HepG2 (cell line): ENCODE data around the gene MXD1. TPM values are rescaled to one million over a fixed set of nuclear protein-coding genes. Genes with fewer than 3 reads are reported as not detected.

Experiments used
- CEBPG ChIP-seq: IDR thresholded peaks from 2 replicates; pipeline ENCODE4 v1.6.1; 2016
- CENPBD1 ChIP-seq: sonication (generic); formaldehyde crosslinking; IDR thresholded peaks from 2 replicates; pipeline ENCODE4 v1.8.0; 2022; ENCODE audit warnings: missing genetic modification reagents, low read depth, mild to moderate bottlenecking, borderline replicate concordance
- E2F5 ChIP-seq: sonication (generic); formaldehyde crosslinking; conservative IDR thresholded peaks from 2 replicates; pipeline ENCODE4 v1.4.0; 2020; ENCODE audit warnings: missing genetic modification reagents
- ERF ChIP-seq: IDR thresholded peaks from 2 replicates; pipeline ENCODE4 v1.6.1; 2018; ENCODE audit warnings: missing biosample characterization, missing genetic modification reagents
- FOXK2 ChIP-seq: fragments of 450-650 bp; IDR thresholded peaks from 2 replicates; pipeline ENCODE4 v1.6.1; 2016
- GLI4 ChIP-seq: sonication (generic); formaldehyde crosslinking; IDR thresholded peaks from 2 replicates; pipeline ENCODE4 v1.5.1; 2020; ENCODE audit warnings: missing genetic modification reagents, mild to moderate bottlenecking, moderate library complexity, borderline replicate concordance
- HOMEZ ChIP-seq: IDR thresholded peaks from 2 replicates; pipeline ENCODE4 v1.6.1; 2016; ENCODE audit warnings: low read depth
- NR2F1 ChIP-seq, 2 experiments: fragments of 450-650 bp in 1 of 2; formaldehyde crosslinking in 1 of 2; IDR thresholded peaks; 2 replicates each; pipeline versions ENCODE4 v1.5.0 to v1.6.1; 2016 to 2020; ENCODE audit warnings: mild to moderate bottlenecking in 1 of 2, missing compliant biosample characterization in 1 of 2, missing genetic modification reagents in 1 of 2, moderate library complexity in 1 of 2
- PRPF4 ChIP-seq: fragments of 200-400 bp; formaldehyde crosslinking; IDR thresholded peaks from 2 replicates; pipeline ENCODE4 v1.6.1; 2016; ENCODE audit warnings: low read length, low read depth; ENCODE audit not compliant: poor library complexity, severe bottlenecking
- RXRB ChIP-seq: IDR thresholded peaks from 2 replicates; pipeline ENCODE4 v1.6.1; 2016; ENCODE audit warnings: borderline replicate concordance, missing genetic modification reagents, missing compliant biosample characterization
- SALL1 ChIP-seq: sonication (generic); formaldehyde crosslinking; IDR thresholded peaks from 2 replicates; pipeline ENCODE4 v1.8.0; 2022; ENCODE audit warnings: mild to moderate bottlenecking, missing genetic modification reagents
- SAP130 ChIP-seq: IDR thresholded peaks from 2 replicates; pipeline ENCODE4 v1.6.1; 2016; ENCODE audit warnings: low read depth
- TCF7L2 ChIP-seq: IDR thresholded peaks from 2 replicates; pipeline ENCODE4 v1.6.1; 2011; ENCODE audit warnings: mild to moderate bottlenecking, low read depth, low read length, moderate library complexity
- ZNF143 ChIP-seq: sonication (generic); formaldehyde crosslinking; IDR thresholded peaks from 2 replicates; pipeline ENCODE4 v1.4.0; 2020; ENCODE audit warnings: missing genetic modification reagents
- ZNF207 ChIP-seq: fragments of 450-650 bp; IDR thresholded peaks from 2 replicates; pipeline ENCODE4 v1.6.1; 2016; ENCODE audit warnings: antibody characterized with exemption, borderline replicate concordance
- ZNF260 ChIP-seq: sonication (generic); formaldehyde crosslinking; IDR thresholded peaks from 2 replicates; pipeline ENCODE4 v1.4.0; 2020; ENCODE audit warnings: missing genetic modification reagents, low read depth, mild to moderate bottlenecking, borderline replicate concordance
- ZNF431 ChIP-seq: sonication (generic); formaldehyde crosslinking; IDR thresholded peaks from 2 replicates; pipeline ENCODE4 v1.9.0; 2022; ENCODE audit warnings: missing genetic modification reagents, low read depth, mild to moderate bottlenecking, borderline replicate concordance
- ZNF891 ChIP-seq: sonication (generic); formaldehyde crosslinking; IDR thresholded peaks from 2 replicates; pipeline ENCODE4 v1.5.0; 2020; ENCODE audit warnings: mild to moderate bottlenecking, missing genetic modification reagents
- polyA plus RNA-seq, 8 experiments: library from polyadenylated mRNA; depleted of rRNA in 3 of 8; stranded (reverse) in 7 of 8; unstranded in 1 of 8; fragments of >200 nt; fragmentation: Illumina TruSeq in 4 of 8; extraction: Trizol in 4 of 8; gene quantifications; 2 replicates each; pipeline versions ENCODE4 v1.2.1 to v1.2.3, GENCODE V29; 2011 to 2016; ENCODE audit warnings: low read depth in 4 of 8, missing spikeins in 1 of 8, mixed read lengths in 1 of 8; ENCODE audit not compliant: insufficient read depth in 1 of 8
- total RNA-seq, 5 experiments: library from RNA; depleted of rRNA; stranded (reverse); fragments of >200 nt; fragmentation: Illumina TruSeq; extraction: Trizol; gene quantifications; 2 replicates each; pipeline ENCODE4 v1.2.3, GENCODE V29; 2016; ENCODE audit warnings: low read depth in 1 of 5
- TF ChIP-seq, protein P1 (sequence below): sonication (generic); formaldehyde crosslinking; IDR thresholded peaks from 2 replicates; pipeline ENCODE4 v1.9.0; 2022; ENCODE audit warnings: missing genetic modification reagents, mild to moderate bottlenecking, borderline replicate concordance
- TF ChIP-seq, protein P2 (sequence below): sonication (generic); formaldehyde crosslinking; IDR thresholded peaks from 2 replicates; pipeline ENCODE4 v1.4.0; 2020; ENCODE audit warnings: missing genetic modification reagents

Gene MXD1
- total and polyA plus RNA-seq, 2 of the 13 experiments (the other 11 are each of a cell fraction or from before 2014, with no cell fraction given): 6.4 to 14.9 TPM

DNA sequence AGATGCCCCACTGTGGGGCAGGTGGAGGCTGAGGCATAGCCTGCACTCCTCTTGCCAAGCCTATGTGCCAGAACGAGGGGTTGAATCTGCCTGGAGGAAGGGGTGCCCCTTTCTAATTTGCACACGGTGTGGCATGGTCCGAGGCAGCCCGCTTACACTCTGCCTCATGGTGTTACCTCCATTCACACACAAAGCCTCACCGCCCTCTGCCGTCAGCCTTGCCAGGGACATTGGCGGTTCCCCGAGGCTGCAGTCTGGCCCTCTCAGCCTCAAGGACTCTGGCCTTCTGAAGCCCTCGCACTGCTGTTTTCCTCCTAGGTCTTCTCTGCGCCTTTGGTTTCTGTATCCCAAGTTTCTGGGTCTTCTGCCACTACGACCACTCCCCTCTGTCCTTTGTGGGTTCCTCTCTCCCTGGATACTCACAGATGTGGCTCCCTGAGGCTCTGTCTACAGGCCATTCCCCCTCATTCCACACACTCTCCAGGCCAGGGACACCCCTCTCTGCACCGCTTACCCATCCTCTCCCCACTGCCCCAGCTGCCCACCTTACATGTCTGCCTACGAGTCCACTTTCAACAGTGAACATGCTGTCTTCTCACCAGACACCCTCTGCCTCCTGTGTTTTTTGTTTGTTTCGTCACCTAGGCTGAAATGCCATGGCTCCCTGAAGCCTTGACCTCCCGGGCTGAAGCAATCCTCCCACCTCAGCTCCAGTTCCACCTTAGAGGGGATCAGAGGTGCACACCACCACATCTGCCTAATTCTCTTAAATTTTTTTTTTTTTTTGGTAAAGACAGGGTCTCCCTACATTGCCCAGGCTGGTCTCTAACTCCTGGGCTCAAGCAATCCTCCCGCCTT lies 54.4 kb downstream of the MXD1 start (continued):
- TF ChIP-seq HOMEZ (CRISPR knock-in tag) (no peak), SALL1 (CRISPR knock-in tag) (peak; percentile 36; the same call in 1 of the 2 replicates), ZNF891 (no peak), ERF (peak; percentile 50; the same call in 1 of the 2 replicates), GLI4 (CRISPR knock-in tag) (no peak), FOXK2 (no peak), ZNF207 (no peak), RXRB (CRISPR knock-in tag) (no peak), ZNF260 (CRISPR knock-in tag) (no peak), NR2F1 (CRISPR knock-in tag; IDR thresholded peaks at IDR 0.05) (0 out of 4 replicates have a peak, but pooled peaks of 1 of the 2 experiments have one; percentile 32), CENPBD1 (no peak), E2F5 (CRISPR knock-in tag) (no peak), CEBPG (peak; percentile 30; the same call in 1 of the 2 replicates), SAP130 (CRISPR knock-in tag) (peak; percentile 75), PRPF4 (no peak), ZNF143 (CRISPR knock-in tag) (no peak), ZNF431 (CRISPR knock-in tag) (no peak), TCF7L2 (no peak)
- TF ChIP-seq, protein P1, sequence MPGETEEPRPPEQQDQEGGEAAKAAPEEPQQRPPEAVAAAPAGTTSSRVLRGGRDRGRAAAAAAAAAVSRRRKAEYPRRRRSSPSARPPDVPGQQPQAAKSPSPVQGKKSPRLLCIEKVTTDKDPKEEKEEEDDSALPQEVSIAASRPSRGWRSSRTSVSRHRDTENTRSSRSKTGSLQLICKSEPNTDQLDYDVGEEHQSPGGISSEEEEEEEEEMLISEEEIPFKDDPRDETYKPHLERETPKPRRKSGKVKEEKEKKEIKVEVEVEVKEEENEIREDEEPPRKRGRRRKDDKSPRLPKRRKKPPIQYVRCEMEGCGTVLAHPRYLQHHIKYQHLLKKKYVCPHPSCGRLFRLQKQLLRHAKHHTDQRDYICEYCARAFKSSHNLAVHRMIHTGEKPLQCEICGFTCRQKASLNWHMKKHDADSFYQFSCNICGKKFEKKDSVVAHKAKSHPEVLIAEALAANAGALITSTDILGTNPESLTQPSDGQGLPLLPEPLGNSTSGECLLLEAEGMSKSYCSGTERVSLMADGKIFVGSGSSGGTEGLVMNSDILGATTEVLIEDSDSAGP (CRISPR knock-in tag): no peak; the same call in 1 of the 2 replicates
- TF ChIP-seq, protein P2, sequence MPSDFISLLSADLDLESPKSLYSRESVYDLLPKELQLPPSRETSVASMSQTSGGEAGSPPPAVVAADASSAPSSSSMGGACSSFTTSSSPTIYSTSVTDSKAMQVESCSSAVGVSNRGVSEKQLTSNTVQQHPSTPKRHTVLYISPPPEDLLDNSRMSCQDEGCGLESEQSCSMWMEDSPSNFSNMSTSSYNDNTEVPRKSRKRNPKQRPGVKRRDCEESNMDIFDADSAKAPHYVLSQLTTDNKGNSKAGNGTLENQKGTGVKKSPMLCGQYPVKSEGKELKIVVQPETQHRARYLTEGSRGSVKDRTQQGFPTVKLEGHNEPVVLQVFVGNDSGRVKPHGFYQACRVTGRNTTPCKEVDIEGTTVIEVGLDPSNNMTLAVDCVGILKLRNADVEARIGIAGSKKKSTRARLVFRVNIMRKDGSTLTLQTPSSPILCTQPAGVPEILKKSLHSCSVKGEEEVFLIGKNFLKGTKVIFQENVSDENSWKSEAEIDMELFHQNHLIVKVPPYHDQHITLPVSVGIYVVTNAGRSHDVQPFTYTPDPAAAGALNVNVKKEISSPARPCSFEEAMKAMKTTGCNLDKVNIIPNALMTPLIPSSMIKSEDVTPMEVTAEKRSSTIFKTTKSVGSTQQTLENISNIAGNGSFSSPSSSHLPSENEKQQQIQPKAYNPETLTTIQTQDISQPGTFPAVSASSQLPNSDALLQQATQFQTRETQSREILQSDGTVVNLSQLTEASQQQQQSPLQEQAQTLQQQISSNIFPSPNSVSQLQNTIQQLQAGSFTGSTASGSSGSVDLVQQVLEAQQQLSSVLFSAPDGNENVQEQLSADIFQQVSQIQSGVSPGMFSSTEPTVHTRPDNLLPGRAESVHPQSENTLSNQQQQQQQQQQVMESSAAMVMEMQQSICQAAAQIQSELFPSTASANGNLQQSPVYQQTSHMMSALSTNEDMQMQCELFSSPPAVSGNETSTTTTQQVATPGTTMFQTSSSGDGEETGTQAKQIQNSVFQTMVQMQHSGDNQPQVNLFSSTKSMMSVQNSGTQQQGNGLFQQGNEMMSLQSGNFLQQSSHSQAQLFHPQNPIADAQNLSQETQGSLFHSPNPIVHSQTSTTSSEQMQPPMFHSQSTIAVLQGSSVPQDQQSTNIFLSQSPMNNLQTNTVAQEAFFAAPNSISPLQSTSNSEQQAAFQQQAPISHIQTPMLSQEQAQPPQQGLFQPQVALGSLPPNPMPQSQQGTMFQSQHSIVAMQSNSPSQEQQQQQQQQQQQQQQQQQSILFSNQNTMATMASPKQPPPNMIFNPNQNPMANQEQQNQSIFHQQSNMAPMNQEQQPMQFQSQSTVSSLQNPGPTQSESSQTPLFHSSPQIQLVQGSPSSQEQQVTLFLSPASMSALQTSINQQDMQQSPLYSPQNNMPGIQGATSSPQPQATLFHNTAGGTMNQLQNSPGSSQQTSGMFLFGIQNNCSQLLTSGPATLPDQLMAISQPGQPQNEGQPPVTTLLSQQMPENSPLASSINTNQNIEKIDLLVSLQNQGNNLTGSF (CRISPR knock-in tag): no peak
